GM19397 (cell line): ENCODE results near the gene RMC1.
"Not testable (repeated sequence)": the region's sequence is repeated elsewhere in the genome, so short reads cannot be mapped to it uniquely, and the experiment has no call there.

ENCODE experiments used
- ATAC-seq: cut with Tn5 transposase; IDR thresholded peaks from one replicate; pipeline ENCODE4 v1.9.1; 2021; ENCODE audit warnings: mild to moderate bottlenecking, moderate library complexity; ENCODE audit not compliant: unreplicated experiment

The RMC1 gene

GRCh38 chr18:23556145-23556780 lies 53.0 kb downstream of the RMC1 start:
- ATAC-seq = no peak

- not testable (repeated sequence) for ATAC-seq
Observed at GRCh38 chr18:23557511-23557910, 54.2 kb downstream of the RMC1 start.

GRCh38 chr18:23560186-23560585 lies 56.9 kb downstream of the RMC1 start:
- ATAC-seq = no peak

DNA sequence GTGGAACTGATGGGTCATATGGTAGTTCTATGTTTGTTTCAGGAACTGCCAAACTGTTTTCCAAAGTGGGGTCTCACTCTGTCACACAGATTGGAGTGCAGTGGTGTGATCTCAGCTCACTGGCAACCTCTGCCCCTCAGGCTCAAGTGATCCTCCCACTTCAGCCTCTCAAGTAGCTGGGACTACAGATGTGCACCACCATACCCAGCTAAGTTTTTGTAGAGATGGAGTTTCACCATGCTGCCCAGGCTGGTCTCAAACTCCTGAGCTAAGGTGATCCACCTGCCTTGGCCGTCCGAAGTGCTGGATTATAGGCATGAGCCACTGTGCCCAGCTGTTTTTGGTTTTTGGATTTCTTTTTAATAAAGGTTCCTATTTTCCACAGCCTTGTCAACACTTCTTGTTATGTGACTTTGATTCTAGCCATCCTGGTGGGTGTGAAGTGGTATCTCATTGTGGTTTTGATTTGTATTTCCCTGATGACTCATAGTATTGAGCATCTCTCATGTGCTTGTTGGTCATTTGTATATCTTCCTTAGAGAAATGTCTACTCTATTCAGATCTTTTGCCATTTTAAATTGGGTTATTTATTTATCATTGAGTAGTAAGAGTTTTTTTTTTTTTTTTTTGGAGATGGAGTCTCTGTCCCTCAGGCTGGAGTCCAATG lies 60.2 kb downstream of the RMC1 start:
- ATAC-seq = no peak

DNA sequence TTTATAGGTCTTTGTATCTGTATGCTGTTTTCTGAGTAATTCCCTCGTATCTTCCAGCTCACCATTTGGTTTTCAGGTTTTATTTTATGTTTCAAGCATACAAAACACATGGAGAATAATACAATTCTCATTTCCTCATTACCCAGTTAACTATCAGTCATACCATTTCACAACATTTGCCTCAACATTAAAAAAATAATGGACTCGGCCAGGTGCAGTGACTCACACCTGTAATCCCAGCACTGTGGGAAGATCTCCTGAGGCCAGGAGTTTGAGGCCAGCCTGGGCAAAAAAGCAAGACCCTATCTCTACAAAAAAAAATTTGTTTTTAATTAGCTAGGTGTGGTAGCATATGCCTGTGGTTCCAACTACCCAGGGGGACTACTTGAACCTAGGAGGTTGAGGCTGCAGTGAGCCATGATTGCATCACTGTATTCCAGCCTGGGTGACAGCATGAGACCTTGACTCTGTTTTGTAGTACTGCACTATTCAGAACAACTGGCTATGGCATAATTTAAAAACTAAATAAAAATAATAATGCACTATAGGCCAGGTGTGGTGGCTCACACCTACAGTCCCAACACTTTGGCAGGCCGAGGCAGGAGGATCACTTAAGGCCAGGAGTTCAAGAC lies 62.7 kb downstream of the RMC1 start:
- ATAC-seq = no peak

DNA sequence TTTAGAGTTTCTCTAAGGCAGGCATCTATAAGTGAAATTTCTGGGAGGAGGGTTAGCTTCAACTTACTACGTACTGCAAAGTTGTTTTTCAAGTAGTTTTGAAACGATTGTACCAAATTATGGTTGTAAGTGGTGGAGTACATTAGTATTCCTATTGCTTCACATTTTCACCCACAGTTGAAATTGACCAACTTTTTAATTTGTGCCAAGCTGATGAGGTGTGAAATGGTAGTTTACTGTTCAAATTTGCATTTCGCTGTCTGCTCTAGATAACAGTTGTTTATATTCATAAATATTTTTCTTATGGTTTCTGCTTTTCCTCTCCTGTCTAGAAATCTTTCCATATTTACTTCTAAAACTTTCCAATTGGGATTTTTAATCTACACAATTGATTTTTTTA lies 64.4 kb downstream of the RMC1 start:
- no peak for ATAC-seq

- no peak for ATAC-seq
Observed at GRCh38 chr18:23568281-23569138, 65.2 kb downstream of the RMC1 start.

- no peak for ATAC-seq
Observed at GRCh38 chr18:23569299-23570063, 66.2 kb downstream of the RMC1 start.

- ATAC-seq = no peak
Observed at GRCh38 chr18:23570912-23571504, 67.7 kb downstream of the RMC1 start.

- no peak for ATAC-seq
Observed at GRCh38 chr18:23572012-23572411, 68.7 kb downstream of the RMC1 start.

DNA sequence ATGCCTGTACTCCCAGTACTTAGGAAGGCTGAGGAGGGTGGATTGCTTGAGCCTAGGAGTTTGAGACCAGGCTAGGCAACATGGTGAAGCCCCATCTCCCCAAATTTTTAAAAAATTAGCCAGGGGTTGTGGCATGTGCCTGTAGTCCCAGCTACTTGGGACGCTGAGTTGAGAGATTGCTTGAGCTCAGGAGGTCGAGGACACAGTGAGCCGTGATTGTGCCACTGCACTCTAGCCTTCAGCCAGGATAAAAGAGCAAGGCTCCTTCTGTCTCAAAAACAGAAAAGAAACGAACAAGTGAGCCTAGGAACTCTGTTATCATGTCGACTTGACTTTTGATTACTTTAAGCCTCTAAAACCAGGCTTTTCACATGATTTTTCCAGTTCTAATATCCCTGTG lies 69.3 kb downstream of the RMC1 start:
- no peak for ATAC-seq

GRCh38 chr18:23573020-23573419 lies 69.7 kb downstream of the RMC1 start:
- no peak for ATAC-seq

DNA sequence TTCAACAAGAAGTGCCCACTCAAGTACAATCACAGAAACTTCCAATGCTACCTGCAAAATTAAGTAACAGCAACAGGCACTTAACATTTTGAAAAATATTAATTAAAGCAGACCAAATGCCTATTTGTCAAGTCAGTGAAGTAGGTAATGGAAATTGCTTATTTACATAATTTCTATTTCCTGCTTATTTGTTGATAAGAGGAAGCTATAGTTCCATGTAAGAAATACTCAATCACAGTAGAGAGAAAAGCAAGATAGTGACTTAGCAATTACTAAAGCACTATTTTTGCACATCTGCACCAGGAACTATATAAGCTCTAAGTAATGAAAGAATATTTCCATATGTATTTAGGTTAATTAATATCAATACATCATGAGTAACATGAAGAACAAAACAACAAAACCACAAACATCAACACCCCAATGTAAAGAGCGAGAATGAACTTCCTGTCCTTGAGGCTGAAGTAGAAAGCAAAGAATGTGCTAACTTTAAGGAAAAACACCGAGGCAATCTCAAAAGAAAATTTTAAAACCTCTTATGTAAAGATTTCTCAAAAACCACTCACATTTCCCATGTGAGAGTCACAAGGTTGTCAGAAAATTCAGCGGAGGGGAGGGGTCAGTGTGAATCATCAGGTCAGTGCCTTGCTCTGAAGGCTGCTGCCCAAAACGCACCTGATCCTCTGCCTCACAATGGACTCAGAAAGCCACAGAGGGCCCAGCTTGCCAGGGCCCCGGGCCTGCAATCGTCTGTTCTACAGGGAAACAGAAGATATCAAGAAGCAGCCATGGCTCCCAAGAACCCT lies 70.5 kb downstream of the RMC1 start:
- no peak for ATAC-seq

- no peak for ATAC-seq
Observed at GRCh38 chr18:23574611-23575308, 71.4 kb downstream of the RMC1 start.

- no peak for ATAC-seq
Observed at GRCh38 chr18:23575309-23575651, 72.0 kb downstream of the RMC1 start.

DNA sequence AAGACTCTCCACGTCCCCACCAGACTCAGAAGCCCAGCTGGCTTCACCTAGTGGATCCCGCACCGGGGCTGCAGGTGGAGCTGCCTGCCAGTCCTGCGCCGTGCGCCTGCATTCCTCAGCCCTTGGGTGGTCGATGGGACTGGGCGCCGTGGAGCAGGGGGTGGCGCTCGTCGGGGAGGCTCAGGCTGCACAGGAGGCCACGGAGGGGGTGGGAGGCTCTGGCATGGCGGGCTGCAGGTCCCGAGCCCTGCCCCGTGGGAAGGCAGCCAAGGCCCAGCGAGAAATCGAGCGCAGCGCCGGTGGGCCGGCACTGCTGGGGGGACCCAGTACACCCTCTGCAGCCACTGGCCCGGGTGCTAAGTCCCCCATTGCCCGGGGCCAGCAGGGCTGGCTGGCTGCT lies 74.2 kb downstream of the RMC1 start:
- ATAC-seq = not testable (repeated sequence)

- ATAC-seq = no peak
Observed at GRCh38 chr18:23578067-23578701, 74.9 kb downstream of the RMC1 start.

DNA sequence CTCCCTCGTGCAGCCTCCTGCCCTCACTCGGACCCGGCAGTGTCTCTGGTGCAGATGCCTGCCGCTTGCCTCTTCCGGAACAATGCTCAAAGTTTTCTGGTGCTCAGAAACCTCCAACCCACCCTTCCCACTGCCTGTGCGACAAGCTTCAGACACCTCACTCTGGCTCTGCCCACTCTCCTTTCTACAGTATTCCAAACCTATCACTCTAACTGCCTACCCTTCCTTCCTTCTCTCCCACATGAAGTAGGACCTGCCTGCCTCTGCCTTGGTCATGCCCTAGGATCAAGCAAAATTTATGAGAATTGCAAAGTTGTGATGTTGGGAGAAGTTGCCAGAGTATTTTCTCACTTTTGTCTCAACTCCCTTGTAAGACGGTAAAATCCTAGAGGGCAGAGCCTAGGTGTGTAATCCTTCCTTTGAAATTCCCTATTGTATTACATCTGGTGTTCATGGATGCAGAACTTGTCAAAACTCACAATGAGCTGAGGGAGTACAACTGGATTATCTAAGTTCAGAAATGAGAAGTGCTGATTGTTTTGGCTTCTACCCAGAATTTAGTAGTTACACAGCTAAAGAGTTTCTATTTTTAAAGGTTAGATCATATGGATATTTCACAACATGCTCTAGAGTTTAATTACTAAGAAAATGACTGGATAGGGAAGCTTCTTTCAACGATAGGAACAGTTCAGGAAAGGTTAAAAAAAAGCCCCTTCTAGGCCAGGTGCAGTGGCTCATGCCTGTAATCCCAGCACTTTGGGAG lies 75.8 kb downstream of the RMC1 start:
- ATAC-seq = no peak
